Activated B cell treated with CpG ODN at 0.5 μM for 24 hours (primary cell): Measurements from ENCODE around the gene HCRTR1. TPM values are rescaled to one million over a fixed set of nuclear protein-coding genes. Genes with fewer than 3 reads are reported as not detected.

Experiments used
- ATAC-seq: fragments of 200-7000 bp; cut with Tn5 transposase; one replicate; pipeline ENCODE4 v1.10.0; 2021; ENCODE audit warnings: low read depth, mild to moderate bottlenecking, moderate library complexity
- CTCF ChIA-PET: fragments of 350-600 bp; sonication (Branson Sonifier 250); formaldehyde crosslinking; loops from one replicate; lab custom pipeline; 2021; ENCODE audit warnings: antibody characterized with exemption; lab: Charles Lee
- POLR2A ChIA-PET: fragments of 350-600 bp; sonication (Branson Sonifier 250); formaldehyde crosslinking; loops from one replicate; lab custom pipeline; 2021; ENCODE audit warnings: antibody characterized with exemption; lab: Charles Lee
- DNase-seq: peaks from one replicate; pipeline ENCODE4 v3.0.0; 2022
- H3K27ac Mint-ChIP-seq: one replicate; pipeline ENCODE4 v1.8.0; 2020; ENCODE audit warnings: mixed read lengths
- H3K27me3 Mint-ChIP-seq: one replicate; pipeline ENCODE4 v1.8.0; 2021; ENCODE audit warnings: mixed read lengths
- H3K36me3 Mint-ChIP-seq: one replicate; pipeline ENCODE4 v1.8.0; 2021; ENCODE audit warnings: low read depth, mixed read lengths
- H3K4me1 Mint-ChIP-seq: one replicate; pipeline ENCODE4 v1.8.0; 2021; ENCODE audit warnings: mixed read lengths
- H3K4me3 Mint-ChIP-seq: one replicate; pipeline ENCODE4 v1.8.0; 2020; ENCODE audit warnings: mild to moderate bottlenecking, mixed read lengths
- H3K9me3 Mint-ChIP-seq: one replicate; pipeline ENCODE4 v1.8.0; 2020; ENCODE audit warnings: mixed read lengths
- CTCF ChIP-seq: fragments of 200-600 bp; IDR thresholded peaks from one replicate; pipeline ENCODE4 v1.8.0; 2022; ENCODE audit warnings: antibody characterized with exemption, mild to moderate bottlenecking
- intact Hi-C: fragments of 100-400 bp; cut with micrococcal nuclease; formaldehyde crosslinking; loops from one replicate; pipeline ENCODE4 v1.15.1; 2024
- total RNA-seq: library from RNA; stranded (reverse); gene quantifications from 2 replicates; pipeline ENCODE4 v1.2.3, GENCODE V29; 2022

The HCRTR1 gene
- total RNA-seq, 1 donor from 2014 or later, result not detected

GRCh38 chr1:31577515-31578192 lies 39.8 kb upstream of the HCRTR1 start:
- POLR2A ChIA-PET, result no interaction called here
- H3K4me3 Mint-ChIP-seq, result no peak overlapping the region
- H3K36me3 Mint-ChIP-seq, result no peaks in the 10 kb centered on the region

GRCh38 chr1:31579374-31579773 lies 38.1 kb upstream of the HCRTR1 start:
- ChIA-PET POLR2A (no interaction called here), CTCF (interaction anchor here (0.7 kb wide), 1 partner anchor 135 kb away, joined by 3 read pairs; no protein-coding TSS in a partner anchor)
- Mint-ChIP-seq H3K4me1 (no peaks in the 10 kb centered on the region), H3K36me3 (no peaks in the 10 kb centered on the region), H3K27me3 (peaks cover 11% of the 10 kb centered on the region), H3K9me3 (no peaks in the 10 kb centered on the region), H3K4me3 (no peak overlapping the region), H3K27ac (no peak overlapping the region)
- intact Hi-C loops, result no loop called here
- DNase-seq, result no peak
- ATAC-seq, result no peak
- TF ChIP-seq CTCF, result no peak

More at GRCh38 chr1:31577515-31578192, 39.8 kb upstream of the HCRTR1 start:
- Mint-ChIP-seq H3K27ac (no peak overlapping the region), H3K4me1 (no peaks in the 10 kb centered on the region), H3K27me3 (peaks cover 11% of the 10 kb centered on the region), H3K9me3 (no peaks in the 10 kb centered on the region)
- CTCF ChIA-PET, result interaction anchor here (1.4 kb wide), 1 partner anchor 13 kb away, joined by 5 read pairs; no protein-coding TSS in a partner anchor
- TF ChIP-seq CTCF, result no peak
- no peak for DNase-seq
- ATAC-seq, result no peak
- intact Hi-C loops, result no loop called here

- H3K4me1 Mint-ChIP-seq, result no peaks in the 10 kb centered on the region
- H3K27me3 Mint-ChIP-seq, result peaks cover 12% of the 10 kb centered on the region
- H3K36me3 Mint-ChIP-seq, result no peaks in the 10 kb centered on the region
- intact Hi-C loops, result no loop called here
- H3K9me3 Mint-ChIP-seq, result no peaks in the 10 kb centered on the region
- ChIA-PET POLR2A (no interaction called here), CTCF (no interaction called here)
- no peak overlapping the region for H3K4me3 Mint-ChIP-seq
- TF ChIP-seq CTCF, result no peak
- no peak overlapping the region for H3K27ac Mint-ChIP-seq
- ATAC-seq, result no peak
- no peak for DNase-seq
Measured at GRCh38 chr1:31580513-31580870, 37.0 kb upstream of the HCRTR1 start.

GRCh38 chr1:31580891-31581603 lies 36.4 kb upstream of the HCRTR1 start:
- Mint-ChIP-seq H3K36me3 (no peaks in the 10 kb centered on the region), H3K4me1 (no peaks in the 10 kb centered on the region), H3K27ac (no peak overlapping the region), H3K27me3 (peaks cover 12% of the 10 kb centered on the region), H3K9me3 (no peaks in the 10 kb centered on the region), H3K4me3 (no peak overlapping the region)
- POLR2A ChIA-PET, result no interaction called here
- no peak for DNase-seq
- no peak for TF ChIP-seq CTCF
- intact Hi-C loops, result no loop called here
- CTCF ChIA-PET, result no interaction called here
- ATAC-seq, result no peak
